ENCODE results near the gene DENND1A. TPM values are rescaled to one million over a fixed set of nuclear protein-coding genes. Genes with fewer than 3 reads are reported as not detected.

DENND1A gene
- total RNA-seq, 2 donors from 2014 or later: 16.2 to 17.7 TPM

DNA sequence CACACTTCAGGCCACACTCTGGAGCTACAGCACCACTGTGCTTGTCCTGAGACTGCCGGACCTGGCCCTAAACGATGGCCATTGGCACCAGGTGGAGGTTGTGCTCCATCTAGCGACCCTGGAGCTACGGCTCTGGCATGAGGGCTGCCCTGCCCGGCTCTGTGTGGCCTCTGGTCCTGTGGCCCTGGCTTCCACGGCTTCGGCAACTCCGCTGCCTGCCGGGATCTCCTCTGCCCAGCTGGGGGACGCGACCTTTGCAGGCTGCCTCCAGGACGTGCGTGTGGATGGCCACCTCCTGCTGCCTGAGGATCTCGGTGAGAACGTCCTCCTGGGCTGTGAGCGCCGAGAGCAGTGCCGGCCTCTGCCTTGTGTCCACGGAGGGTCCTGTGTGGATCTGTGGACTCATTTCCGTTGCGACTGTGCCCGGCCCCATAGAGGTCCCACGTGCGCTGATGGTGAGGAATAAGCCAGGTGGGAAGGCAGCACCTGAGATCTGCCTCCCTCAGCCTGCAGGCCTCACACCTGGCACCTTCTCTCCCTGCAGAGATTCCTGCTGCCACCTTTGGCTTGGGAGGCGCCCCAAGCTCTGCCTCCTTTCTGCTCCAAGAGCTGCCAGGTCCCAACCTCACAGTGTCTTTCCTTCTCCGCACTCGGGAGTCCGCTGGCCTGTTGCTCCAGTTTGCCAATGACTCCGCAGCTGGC lies 559.2 kb downstream of the DENND1A start:
- intact Hi-C loops (cut with DNase I): no loop called here
- no peak for ATAC-seq
- no peak for DNase-seq

DNA sequence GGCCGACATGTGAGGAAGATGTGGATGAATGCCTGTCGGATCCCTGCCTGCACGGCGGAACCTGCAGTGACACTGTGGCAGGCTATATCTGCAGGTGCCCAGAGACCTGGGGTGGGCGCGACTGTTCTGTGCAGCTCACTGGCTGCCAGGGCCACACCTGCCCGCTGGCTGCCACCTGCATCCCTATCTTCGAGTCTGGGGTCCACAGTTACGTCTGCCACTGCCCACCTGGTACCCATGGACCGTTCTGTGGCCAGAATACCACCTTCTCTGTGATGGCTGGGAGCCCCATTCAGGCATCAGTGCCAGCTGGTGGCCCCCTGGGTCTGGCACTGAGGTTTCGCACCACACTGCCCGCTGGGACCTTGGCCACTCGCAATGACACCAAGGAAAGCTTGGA lies 559.8 kb downstream of the DENND1A start:
- DNase-seq: no peak
- no peak for ATAC-seq
- intact Hi-C loops (cut with DNase I): no loop called here

DNA sequence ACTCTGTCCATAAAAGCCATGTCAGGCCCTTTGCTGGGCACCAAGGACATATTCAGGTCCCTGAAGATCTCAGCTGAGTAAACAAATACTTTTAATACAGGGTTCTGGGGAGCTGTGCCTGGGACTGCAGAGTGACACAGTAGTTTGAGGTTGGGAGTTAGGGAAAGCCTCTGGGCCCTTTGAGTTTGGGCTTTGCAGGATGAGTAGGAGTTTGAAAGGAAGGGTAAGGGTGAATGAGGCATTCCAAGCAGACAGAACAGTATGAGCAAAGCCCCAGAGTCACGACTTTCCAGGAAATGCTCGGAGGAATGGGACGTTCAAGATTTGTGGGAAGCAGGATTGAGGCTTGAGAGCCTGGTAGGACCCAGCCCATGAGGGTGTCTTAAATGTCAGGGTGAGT lies 560.6 kb downstream of the DENND1A start:
- intact Hi-C loops (cut with DNase I): no loop called here
- ATAC-seq (no peak), DNase-seq (no peak)

DNA sequence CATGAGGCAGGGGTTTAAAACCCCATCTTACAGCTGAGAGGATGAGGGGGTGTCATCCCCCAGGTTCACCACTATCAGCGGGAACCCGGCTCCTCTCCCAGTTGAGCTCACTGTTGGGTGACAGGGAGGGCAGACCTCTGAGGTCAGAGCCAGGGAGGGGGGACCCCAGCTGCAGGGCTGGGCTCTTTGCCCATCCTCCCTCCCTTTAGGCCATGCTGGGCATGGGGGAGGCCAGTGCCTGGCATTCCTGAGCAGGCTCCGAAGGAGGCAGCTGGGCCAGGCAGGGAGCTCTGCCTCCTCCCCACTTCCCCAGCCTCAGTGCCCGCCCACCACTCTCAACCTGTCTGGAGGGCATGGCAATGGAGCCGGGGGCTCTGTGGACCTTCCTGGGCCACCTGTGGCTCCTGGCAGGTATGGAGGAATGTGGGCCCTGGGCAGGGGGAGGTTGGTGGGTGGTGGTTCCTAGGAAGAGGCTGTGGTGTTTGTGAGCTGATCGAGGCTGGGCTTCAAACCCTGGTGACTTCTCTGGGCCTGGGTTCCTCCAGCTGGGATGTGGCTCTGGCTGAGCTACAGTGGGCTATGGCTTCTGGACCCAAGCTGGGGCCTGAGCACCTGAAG lies 561.3 kb downstream of the DENND1A start:
- intact Hi-C loops (cut with DNase I): no loop called here
- DNase-seq (no peak), ATAC-seq (peak in 1 of 2 donors; percentile 7)

DNA sequence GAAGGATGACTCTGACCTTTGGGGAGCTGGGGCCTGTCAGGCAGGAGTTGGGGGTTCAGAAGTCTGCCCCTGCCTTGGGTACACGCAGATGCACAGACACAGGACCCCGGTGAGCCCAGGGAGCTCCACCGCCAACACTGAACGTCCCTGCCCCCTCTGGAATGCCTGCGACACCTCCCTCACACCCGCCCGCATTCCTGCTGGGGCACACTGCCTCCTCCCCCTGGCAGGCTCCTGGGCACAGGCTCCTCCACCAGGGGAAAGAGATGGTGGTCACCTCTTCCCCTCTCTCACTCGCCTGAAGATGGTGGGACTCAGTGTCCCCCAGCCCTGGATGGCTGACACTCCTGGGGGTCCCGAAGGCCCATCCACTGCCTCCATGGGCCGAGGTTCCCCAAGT lies 561.9 kb downstream of the DENND1A start:
- intact Hi-C loops (cut with DNase I): no loop called here
- DNase-seq (no peak), ATAC-seq (peak in 1 of 2 donors; percentile 34)

DNA sequence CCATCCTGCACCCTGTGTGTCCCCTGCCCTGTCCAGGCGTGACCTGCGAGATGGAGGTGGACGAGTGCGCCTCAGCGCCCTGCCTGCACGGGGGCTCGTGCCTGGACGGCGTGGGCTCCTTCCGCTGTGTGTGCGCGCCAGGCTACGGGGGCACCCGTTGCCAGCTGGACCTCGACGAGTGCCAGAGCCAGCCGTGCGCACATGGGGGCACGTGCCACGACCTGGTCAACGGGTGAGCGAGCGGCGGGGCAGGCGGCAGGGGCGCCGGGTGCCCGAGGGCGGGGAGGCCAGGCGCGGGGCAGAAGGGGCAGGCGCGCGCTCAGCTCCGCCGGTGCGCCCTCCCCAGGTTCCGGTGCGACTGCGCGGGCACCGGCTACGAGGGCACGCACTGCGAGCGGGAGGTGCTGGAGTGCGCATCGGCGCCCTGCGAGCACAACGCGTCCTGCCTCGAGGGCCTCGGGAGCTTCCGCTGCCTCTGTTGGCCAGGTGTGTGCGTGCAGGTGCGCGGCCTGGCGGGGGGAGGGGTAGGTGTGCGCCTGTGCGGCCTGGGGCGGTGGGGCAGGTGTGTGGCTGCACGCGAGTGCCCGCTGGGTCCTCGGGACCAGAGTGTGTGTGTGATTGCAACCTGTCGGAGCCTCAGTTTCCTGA lies 563.9 kb downstream of the DENND1A start:
- DNase-seq (no peak), ATAC-seq (no peak)
- intact Hi-C loops (cut with DNase I): no loop called here

DNA sequence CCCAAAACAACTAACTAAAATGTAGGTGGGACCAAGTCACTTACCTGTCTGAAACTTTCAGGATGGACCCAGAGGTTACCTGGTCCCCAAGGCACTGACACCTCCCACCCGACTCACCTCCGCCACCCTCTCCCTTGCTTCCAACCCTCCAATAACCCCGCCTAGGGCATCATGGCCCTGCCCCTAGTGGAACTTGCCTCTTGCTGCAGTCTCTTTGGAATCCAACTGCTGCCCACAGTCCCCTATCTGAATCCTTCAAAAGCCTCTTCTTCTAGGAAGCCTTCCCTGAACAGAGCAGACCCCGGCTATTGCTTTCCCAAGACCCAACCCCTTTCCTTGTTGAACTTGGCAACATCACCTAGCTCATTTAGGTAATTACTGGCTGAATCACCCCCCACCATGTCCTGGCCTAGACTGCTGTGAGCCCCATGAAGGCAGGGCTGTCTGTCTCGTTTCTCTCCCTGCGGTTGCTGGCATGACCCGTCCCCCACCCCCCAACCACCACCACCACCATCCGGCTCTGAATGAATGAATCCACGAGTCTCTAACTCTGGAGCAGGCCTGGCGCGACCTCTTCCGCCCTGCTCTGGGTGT lies 564.5 kb downstream of the DENND1A start:
- ATAC-seq: no peak
- DNase-seq: no peak
- intact Hi-C loops (cut with DNase I): no loop called here

DNA sequence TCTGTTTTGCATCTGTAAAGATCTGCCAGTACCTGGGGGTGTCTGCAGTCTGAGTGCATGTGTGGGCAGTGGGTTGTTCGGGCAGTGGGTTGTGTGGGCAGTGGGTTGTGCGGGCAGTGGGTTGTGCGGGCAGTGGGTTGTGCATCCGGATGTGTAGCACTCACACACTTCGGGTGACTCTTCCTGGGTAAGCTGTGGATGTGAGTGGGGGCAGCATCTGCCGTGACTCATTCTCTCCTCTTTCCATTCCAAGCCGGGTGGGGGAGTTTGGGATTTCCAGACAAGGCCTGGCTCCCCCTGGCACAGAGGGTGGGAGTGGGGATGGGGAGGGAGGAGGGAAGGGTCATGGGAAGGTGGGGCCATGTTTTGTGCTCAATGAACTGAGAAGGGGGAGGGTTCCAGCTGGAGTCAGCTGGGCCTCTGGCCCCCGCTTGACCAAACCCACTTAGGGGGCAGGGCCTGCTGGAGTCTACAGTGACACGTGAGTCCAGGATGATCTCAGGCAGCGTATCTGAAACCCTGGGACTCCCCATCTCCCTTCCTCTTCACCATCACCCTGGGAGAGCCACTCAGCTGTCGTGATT lies 565.6 kb downstream of the DENND1A start:
- intact Hi-C loops (cut with DNase I): no loop called here
- DNase-seq (peak; percentile 55), ATAC-seq (peak; percentile 24 to 86)

DNA sequence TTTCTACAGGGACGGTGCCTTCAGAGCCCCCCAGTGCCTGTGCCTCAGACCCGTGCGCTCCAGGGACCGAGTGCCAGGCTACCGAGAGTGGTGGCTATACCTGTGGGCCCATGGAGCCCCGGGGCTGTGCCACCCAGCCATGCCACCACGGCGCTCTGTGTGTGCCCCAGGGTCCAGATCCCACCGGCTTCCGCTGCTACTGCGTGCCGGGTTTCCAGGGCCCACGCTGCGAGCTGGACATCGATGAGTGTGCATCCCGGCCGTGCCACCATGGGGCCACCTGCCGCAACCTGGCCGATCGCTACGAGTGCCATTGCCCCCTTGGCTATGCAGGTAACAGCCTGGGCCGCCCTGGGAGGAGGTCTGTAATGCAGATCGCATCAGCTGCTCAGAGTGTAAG lies 567.1 kb downstream of the DENND1A start:
- ATAC-seq (no peak), DNase-seq (no peak)
- intact Hi-C loops (cut with DNase I): no loop called here

DNA sequence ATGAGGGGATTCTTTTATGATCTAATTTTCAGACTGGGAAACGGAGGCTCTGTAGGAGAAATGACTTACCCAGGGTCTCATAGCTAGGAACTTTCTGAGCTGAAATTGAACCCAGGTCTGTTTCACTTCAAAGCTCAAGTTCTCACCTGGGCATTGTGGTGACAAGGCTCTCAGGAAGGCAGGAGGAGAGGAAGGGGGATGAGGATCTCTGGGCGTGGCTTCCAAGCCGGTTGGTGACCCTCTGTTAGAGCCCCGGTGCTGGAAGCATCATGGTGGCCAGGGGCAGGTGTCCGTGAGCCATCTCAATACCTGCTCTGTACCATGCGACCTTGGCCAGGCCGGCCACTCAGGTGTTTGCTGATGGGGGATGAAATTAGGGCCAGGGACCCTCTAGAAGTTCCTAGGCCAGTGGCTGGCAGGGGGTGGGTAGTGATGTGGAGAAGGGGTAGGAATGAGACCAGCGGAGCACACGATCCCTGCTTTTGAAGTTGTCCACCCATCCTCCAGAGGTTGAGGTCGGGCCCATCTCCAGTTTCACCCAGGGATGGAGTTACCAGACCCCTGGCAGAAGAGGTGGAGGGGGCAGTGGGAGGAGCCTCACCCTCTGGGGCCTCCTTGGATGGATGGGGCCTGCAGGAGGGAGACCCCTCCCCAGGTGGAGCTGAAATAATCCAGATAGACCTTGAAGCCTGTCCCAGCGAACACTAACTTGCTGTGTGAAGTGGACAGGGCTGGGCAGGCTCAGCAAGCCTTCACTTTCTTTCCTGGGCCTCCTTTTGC lies 568.0 kb downstream of the DENND1A start:
- no peak for ATAC-seq
- DNase-seq: no peak
- intact Hi-C loops (cut with DNase I): no loop called here

DNA sequence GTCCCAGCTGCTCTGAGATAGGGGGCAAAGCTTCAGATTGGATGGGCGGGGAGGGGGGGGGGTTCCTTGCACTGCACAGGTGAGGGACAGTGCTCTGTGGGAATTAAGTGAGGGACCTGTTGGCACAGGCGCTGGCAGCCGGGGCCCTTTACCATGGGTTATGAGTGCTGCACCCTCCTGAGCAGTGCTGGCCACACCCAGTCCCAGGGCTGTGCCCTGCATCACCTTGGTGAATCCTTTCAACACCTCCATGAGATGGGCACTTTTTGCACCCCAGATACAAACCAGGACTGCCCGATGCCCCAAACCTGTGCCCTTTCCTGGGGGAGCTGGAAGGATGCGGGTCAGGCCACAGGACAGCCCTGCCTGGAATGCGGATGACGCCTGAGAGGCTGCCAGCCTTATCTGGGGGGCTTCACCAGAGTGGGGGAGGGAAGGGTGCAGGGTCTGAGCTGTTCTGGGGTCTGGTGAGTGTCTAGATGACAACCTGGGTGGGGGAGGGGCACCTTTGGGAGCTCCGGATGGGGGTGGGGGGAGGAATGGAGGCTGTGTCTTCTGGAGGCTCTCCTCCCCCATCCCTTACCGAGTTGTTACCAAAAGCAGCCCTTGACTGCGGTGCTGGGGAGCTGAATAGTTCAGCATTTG lies 568.7 kb downstream of the DENND1A start:
- intact Hi-C loops (cut with DNase I): no loop called here
- DNase-seq: no peak
- ATAC-seq: no peak

DNA sequence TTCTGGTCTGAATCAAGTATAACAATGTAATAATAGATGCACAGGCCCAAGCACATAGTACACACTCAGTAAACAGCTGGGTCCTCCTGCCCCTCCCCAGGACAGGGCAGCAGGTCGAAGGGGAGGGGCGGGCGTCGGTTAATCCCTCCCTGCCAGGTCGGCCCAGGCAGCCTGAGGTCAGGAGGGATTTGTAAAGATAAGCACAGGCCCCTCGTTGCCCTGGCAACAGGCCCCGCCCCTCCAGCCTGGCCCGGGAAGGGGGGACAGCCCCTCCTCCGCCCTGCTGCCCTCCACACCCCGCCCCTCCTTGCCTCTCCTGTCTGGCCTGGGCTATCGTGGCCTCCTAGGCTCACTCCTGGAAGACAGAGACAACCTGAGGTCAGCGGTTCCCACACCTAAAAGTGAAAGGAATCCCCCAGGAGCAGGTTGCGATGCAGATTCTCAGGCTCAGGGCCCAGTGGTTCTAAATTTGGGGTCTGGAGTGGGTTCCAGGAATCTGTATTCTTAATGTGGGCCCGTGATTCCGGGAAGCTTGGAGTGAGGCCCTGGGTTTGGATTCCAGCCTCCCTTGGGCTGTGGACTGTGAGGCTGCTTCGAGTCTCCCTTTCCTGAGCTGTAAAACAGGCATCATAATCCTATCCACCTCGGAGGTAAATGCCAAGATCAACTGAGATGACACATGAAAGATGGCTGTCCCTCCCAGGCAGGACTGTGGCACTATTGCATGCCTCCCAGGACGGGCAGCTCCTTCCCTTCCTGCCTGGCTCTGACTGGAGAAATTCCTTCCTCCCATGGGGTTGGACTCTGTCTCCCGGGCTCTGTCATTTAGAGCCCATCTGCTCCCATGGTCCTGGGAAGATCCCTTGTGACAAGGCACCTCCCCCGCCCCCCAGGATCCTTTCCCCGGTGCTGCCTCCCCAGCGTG lies 569.5 kb downstream of the DENND1A start:
- peak; percentile 56 for DNase-seq
- intact Hi-C loops (cut with DNase I): no loop called here
- peak; percentile 32 to 45 for ATAC-seq

DNA sequence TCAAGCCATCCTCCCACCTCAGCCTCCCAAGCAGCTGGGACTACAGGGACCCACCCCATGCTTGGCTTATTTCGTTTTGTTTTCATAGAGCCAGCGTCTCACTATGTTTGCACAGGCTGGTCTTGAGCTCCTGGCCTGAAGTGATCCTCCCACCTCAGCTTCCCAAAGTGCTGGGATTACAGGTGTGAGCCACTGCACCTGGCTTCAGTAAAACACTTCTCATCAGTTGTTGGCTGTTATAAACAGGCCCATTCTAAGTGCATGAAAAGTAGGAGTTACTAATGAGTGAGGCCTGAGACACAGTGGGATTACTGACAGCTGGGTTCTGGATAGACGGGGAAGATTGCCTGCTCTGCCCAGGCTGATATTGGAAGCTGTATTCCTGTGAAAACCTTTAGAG lies 570.4 kb downstream of the DENND1A start:
- intact Hi-C loops (cut with DNase I): no loop called here
- DNase-seq: no peak
- no peak for ATAC-seq

DNA sequence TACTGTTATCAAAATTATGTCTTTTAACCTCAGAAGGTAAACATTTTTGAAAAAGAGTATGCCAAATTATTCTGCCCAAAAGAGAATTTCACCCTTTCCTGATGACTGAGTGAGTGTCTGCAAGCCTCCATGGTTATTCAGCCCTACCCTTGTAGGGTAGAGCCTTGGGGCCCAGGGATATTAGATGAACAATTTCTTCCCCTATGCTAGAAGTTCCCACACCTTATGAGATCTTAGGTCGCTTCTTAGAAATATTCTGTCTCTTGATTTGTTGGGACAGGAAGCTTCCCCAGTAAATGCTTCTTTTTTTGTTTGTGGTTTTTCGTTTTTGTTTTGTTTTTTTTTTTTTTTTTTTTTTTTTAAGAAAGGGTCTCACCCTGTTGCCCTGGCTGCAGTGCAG lies 570.8 kb downstream of the DENND1A start:
- intact Hi-C loops (cut with DNase I): no loop called here
- DNase-seq (no peak), ATAC-seq (no peak)

DNA sequence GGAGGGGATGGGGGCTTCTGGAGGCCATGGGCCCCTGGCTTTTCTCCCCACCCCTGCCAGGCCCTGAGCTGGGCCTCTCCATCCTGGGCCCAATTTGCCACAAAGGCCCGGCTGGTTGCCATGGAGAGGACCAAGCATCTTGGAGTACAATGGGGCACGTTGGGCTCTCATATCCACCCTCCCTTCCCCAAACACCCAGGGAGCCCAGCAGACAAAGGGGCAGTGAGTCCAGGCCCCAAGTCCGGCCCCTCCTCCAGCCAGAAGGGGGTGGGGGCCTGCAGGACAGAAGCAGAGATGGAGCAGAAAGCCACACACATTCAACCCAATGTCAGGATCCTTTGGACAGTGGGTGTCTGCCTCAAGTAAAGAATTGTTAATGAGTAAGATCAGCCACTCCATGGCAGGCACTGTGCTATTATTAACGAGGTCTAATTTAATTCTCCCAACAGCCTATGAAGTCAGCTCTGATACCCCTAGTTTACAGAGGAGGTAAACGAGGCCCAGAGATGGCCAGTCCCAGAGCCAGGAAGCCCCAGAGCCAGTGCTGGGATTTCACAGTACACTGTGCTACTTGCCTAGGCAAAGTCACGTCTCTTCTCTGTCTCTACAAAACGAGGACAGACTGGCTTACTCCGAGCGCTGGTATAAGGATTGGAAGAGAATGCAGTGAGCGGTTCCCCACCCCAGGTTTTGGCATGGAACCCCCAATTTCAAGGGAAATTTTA lies 571.6 kb downstream of the DENND1A start:
- intact Hi-C loops (cut with DNase I): no loop called here
- DNase-seq (no peak), ATAC-seq (no peak)

DNA sequence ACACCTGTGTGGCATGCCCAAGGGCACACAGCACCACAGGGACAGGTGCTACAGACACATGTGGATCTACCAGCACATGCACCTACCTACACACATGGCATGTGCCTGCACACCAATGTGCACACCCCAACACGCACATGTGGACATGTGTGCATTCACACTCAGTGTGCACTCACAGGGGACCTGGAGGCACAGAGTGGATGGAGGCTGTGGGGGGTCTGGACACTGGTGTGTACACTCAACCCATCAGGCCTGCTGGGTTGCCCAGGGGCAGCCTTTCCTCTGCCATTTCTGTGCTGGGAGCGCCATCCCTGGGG lies 572.2 kb downstream of the DENND1A start:
- ATAC-seq: no peak
- no peak for DNase-seq
- intact Hi-C loops (cut with DNase I): no loop called here

Data from left cardiac atrium (tissue), 4 donors.